ENCODE measurements around the gene BPIFB6.

BPIFB6 gene

GRCh38 chr20:33084722-33085121 is 53.3 kb downstream of the BPIFB6 start:
- DNase-seq (ENCODE audit: low read depth), result no peak

DNA sequence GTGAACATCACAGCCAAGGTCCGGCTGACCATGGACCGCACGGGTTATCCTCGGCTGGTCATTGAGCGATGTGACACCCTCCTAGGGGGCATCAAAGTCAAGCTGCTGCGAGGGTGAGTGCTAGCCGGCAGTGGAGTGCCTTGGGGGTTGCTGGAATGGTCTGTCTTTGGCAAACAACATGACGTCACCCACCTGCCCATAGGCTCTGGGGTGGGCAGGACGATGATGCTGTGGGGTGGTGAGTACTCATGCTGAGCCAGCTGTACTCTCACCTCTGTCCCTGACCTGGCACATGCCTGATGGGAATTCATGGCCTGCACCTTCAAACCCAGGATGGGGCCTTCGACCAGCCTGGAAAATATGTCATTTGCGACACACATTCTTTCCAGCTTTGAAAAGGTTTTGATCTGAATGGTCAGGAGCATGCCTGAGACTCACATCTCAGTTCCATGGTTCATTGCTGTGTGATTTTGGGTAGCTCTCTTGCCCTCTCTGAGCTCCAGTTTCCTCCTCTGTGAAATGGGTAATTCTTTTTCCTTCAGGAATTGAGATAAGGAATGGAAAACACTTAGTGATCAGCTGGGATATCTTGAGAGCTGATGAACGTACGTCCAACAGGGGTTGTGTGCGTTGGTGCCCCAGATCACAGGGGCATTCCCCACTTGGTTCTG is 54.7 kb downstream of the BPIFB6 start:
- DNase-seq (ENCODE audit: low read depth), result no peak

DNA sequence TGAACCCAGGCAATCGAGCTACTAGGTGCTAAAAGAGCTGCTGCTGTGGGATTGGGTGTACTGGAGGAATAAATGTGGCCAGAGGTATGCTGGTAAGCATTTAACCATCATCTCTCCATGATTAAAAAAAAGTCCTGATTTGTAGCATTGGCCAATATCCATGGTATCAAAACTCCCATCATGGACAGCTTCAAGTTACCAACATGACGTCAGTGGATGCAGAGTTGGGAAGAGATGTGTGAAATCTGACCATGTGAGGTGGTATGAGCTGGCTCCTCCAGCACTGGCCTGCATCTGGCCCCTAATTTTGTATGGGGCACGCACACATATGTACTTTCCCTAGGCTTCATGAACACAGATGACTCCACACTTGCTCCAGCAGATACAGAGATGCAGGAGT is 59.7 kb downstream of the BPIFB6 start:
- no peak for DNase-seq (ENCODE audit: low read depth)

DNA sequence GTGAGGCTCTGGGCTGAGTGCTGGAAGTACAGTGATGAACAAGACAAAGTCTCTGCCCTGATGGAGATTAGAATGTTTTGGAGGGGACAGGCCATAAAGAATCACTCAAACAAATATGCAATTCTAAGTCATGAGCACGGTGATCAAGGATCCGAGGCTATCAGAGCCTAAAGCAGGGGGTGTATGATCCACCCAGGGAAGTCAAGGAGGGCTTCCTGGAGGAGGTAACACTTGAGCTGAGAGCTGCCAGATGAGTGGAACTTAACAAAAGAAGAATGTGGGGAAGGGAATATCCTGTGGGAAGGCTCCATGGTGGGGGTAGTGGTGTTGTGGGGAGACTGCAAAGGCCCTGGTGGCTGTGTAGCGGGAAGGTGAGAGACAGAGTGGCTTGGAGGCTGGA is 60.2 kb downstream of the BPIFB6 start:
- no peak for DNase-seq (ENCODE audit: low read depth)

DNA sequence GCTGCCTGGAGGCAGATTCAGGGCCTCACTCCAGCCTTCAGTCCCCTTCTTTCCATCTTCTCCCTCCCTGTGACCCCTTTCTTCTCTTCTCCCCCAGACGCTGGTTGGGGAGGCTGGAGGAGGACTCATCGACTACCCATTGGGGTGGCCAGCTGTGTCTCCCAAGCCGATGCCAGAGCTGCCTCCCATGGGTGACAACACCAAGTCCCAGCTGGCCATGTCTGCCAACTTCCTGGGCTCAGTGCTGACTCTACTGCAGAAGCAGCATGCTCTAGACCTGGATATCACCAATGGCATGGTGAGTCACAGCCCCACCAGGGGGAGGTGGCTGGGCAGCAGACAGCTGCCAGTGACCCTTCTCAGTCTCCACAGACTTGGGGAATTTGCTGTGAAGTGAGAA is 60.9 kb downstream of the BPIFB6 start:
- DNase-seq (ENCODE audit: low read depth), result no peak

GRCh38 chr20:33093074-33093473 is 61.6 kb downstream of the BPIFB6 start:
- no peak for DNase-seq (ENCODE audit: low read depth)

DNA sequence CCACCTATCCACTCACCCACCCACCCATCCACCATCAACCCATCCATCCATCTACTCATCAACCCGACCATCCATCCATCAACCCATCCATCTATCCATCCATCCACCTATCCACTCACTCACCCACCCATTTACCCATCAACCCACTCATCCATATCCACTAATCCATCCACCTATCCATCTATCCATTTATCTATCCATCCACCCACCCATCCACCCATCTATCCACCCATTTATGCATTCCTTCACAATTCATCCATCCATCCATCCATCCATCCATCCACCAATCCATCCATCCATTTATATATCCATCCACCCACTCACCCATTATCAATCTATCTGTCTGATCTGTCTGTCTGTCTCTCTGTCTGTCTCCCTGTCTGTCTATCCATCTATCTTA is 62.1 kb downstream of the BPIFB6 start:
- DNase-seq (ENCODE audit: low read depth), result no peak
